Naive thymus-derived CD8-positive, alpha-beta T cell (primary cell): ENCODE results near the gene ZNF776. TPM values are rescaled to one million over a fixed set of nuclear protein-coding genes. Genes with fewer than 3 reads are reported as not detected.
A peak's percentile ranks its signal among the peaks of the same experiment; 100 is the strongest.

Experiments
- ATAC-seq, 2 donors: fragments of 150-1000 bp; cut with Tn5 transposase in 1 of 2; sonication (Bioruptor Pico), chemical (Tn5 transposase) in 1 of 2; 1 replicate in 1 of 2; 2 replicates in 1 of 2; pipeline ENCODE4 v1.10.0; 2021; ENCODE audit warnings: mild to moderate bottlenecking in 2 of 2, moderate library complexity in 2 of 2
- POLR2A ChIA-PET: fragments of 350-600 bp; sonication (Branson Sonifier 250); formaldehyde crosslinking; loops from one replicate; lab custom pipeline; 2021; ENCODE audit warnings: antibody characterized with exemption; lab: Charles Lee
- DNase-seq, 10 donors: peaks; one replicate each; pipeline versions ENCODE4 v3.0.0 to v3.0.0-alpha.2; 2020 to 2022
- H3K27ac Mint-ChIP-seq, 10 donors: one replicate each; pipeline ENCODE4 v1.8.0; 2020 to 2022; ENCODE audit warnings: mild to moderate bottlenecking in 10 of 10, mixed read lengths in 10 of 10, moderate library complexity in 4 of 10, inconsistent platforms in 1 of 10
- H3K27me3 Mint-ChIP-seq, 5 donors: one replicate each; pipeline ENCODE4 v1.8.0; 2021 to 2022; ENCODE audit warnings: mixed read lengths in 5 of 5
- H3K36me3 Mint-ChIP-seq, 3 donors: one replicate each; pipeline ENCODE4 v1.8.0; 2020 to 2022; ENCODE audit warnings: mixed read lengths in 3 of 3, mild to moderate bottlenecking in 2 of 3, inconsistent platforms in 1 of 3
- H3K4me1 Mint-ChIP-seq, 4 donors: one replicate each; pipeline ENCODE4 v1.8.0; 2021 to 2022; ENCODE audit warnings: mixed read lengths in 4 of 4
- H3K4me3 Mint-ChIP-seq, 10 donors: one replicate each; pipeline ENCODE4 v1.8.0; 2020 to 2022; ENCODE audit warnings: mild to moderate bottlenecking in 10 of 10, mixed read lengths in 10 of 10, moderate library complexity in 6 of 10, inconsistent platforms in 1 of 10
- H3K9me3 Mint-ChIP-seq, 9 donors: one replicate each; pipeline ENCODE4 v1.8.0; 2020 to 2022; ENCODE audit warnings: mixed read lengths in 9 of 9, mild to moderate bottlenecking in 3 of 9, inconsistent platforms in 1 of 9, moderate library complexity in 1 of 9
- polyA plus RNA-seq, 3 donors: library from polyadenylated mRNA; unstranded; fragments of 300-500 nt; fragmentation: Illumina TruSeq; gene quantifications; one replicate each; pipeline ENCODE4 v1.2.3, GENCODE V29; 2021
- total RNA-seq, 8 experiments: library from RNA in 2 of 8; stranded (reverse) in 2 of 8; gene quantifications; one replicate each; pipeline ENCODE4 v1.2.3 and lab custom pipeline; 2021 to 2026

The ZNF776 gene
- total and polyA plus RNA-seq, 5 experiments from 2014 or later, result 8.2 to 52.0 (median 11.9) TPM

- Mint-ChIP-seq H3K4me3 (peak overlapping the region; percentile 87 to 100 (median 94)), H3K36me3 (peaks cover 46 to 61% (median 51%) of the 10 kb centered on the region in 3 donors), H3K4me1 (peaks cover 9 to 40% (median 33%) of the 10 kb centered on the region in 4 donors), H3K27ac (peak overlapping the region; percentile 3 to 100 (median 98)), H3K27me3 (no peaks in the 10 kb centered on the region), H3K9me3 (peaks cover 7 to 75% (median 41%) of the 10 kb centered on the region in 9 donors)
- no peak for ATAC-seq
- POLR2A ChIA-PET, result interaction anchor here (0.7 to 2.6 kb wide), 11 partner anchors 12 to 358 kb away, joined by 3 to 22 read pairs (median 6); partner anchors contain the start of genes ZNF154, ZNF548, ZNF551 and ZNF586
- no peak for DNase-seq
Observed at GRCh38 chr19:57747472-57747807, 825 bp downstream of the ZNF776 start.

DNA sequence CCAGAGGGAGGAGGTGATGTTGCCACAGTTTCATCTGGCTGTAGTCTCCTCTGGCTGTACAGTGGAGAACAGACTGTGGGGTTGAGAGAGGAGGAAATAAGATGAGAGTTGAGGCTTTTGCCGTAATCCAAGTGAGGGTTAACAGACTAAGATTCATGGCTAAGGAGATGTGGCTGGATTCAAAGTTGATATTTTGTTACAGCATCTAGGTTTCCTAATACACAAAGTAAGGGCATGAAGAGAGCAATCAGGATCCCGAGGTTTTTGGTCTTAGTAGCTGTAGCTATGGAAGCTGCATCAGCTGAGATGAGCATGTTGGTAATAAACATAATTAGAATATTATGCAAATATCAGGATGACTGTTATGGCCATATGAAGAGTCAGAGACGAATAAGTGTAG lies 1.4 kb downstream of the ZNF776 start:
- peaks cover 9 to 40% (median 33%) of the 10 kb centered on the region in 4 donors for H3K4me1 Mint-ChIP-seq
- peaks cover 52 to 67% (median 57%) of the 10 kb centered on the region in 3 donors for H3K36me3 Mint-ChIP-seq
- no peaks in the 10 kb centered on the region for H3K27me3 Mint-ChIP-seq
- DNase-seq (no peak), ATAC-seq (no peak)
- H3K27ac Mint-ChIP-seq, result peak overlapping the region in 5 of 10 donors; percentile 27 to 92 (median 74)
- H3K9me3 Mint-ChIP-seq, result peaks cover 7 to 81% (median 47%) of the 10 kb centered on the region in 9 donors
- H3K4me3 Mint-ChIP-seq, result peak overlapping the region; percentile 87 to 100 (median 94)
- POLR2A ChIA-PET, result interaction anchor here (1.0 to 2.6 kb wide), 4 partner anchors 11 to 66 kb away, joined by 3 to 22 read pairs (median 14); partner anchors contain the start of genes ZNF154, ZNF551 and ZNF586

GRCh38 chr19:57754091-57754673 lies 7.6 kb downstream of the ZNF776 start:
- H3K9me3 Mint-ChIP-seq, result peaks cover 7 to 99% (median 56%) of the 10 kb centered on the region in 9 donors
- no peaks in the 10 kb centered on the region for H3K27me3 Mint-ChIP-seq
- H3K4me3 Mint-ChIP-seq, result peak overlapping the region in 1 of 10 donors; percentile 2
- ATAC-seq (no peak), DNase-seq (no peak)
- POLR2A ChIA-PET, result no interaction called here
- peaks cover 0 to 15% (median 6%) of the 10 kb centered on the region in 4 donors for H3K4me1 Mint-ChIP-seq
- no peak overlapping the region for H3K27ac Mint-ChIP-seq
- H3K36me3 Mint-ChIP-seq, result peaks cover 80 to 99% (median 84%) of the 10 kb centered on the region in 3 donors

DNA sequence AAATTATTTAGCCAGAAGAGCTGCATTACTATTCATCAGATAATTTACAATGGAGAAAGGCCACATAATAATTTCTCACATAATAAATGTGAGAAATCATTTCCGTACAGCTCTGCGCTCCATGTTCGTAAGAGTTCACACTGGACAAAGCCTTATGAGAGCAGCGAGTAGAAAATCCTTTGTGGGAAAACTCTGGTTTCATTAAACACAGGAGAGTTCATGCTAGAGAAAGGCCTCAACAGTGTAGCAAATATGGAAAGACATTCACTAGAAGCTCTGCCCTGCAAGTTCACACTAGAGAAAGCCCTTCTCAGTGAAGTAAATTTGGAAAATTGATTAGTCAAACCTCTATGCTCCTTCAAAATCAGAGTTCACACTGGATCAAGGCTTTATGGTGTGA lies 8.4 kb downstream of the ZNF776 start:
- H3K4me1 Mint-ChIP-seq, result peaks cover 0 to 8% (median 5%) of the 10 kb centered on the region in 4 donors
- no peak overlapping the region for H3K4me3 Mint-ChIP-seq
- H3K27me3 Mint-ChIP-seq, result peaks cover 0 to 2% (median 0%) of the 10 kb centered on the region in 5 donors
- no peak overlapping the region for H3K27ac Mint-ChIP-seq
- H3K9me3 Mint-ChIP-seq, result peaks cover 7 to 98% (median 52%) of the 10 kb centered on the region in 9 donors
- ATAC-seq (no peak), DNase-seq (no peak)
- peaks cover 80 to 99% (median 82%) of the 10 kb centered on the region in 3 donors for H3K36me3 Mint-ChIP-seq
- POLR2A ChIA-PET, result interaction anchor here (1.1 kb wide), 1 partner anchor 14 kb away, joined by 3 read pairs; the partner anchor contains the start of gene ZNF586

GRCh38 chr19:57757941-57758340 lies 11.3 kb downstream of the ZNF776 start:
- Mint-ChIP-seq H3K4me3 (no peak overlapping the region), H3K36me3 (peaks cover 64 to 92% (median 75%) of the 10 kb centered on the region in 3 donors), H3K4me1 (peaks cover 0 to 2% (median 0%) of the 10 kb centered on the region in 4 donors), H3K9me3 (peaks cover 0 to 93% (median 38%) of the 10 kb centered on the region in 9 donors), H3K27ac (no peak overlapping the region), H3K27me3 (peaks cover 0 to 2% (median 0%) of the 10 kb centered on the region in 5 donors)
- DNase-seq, result no peak
- POLR2A ChIA-PET, result interaction anchor here (0.6 kb wide), 1 partner anchor 454 kb away, joined by 4 read pairs; no protein-coding TSS in a partner anchor
- no peak for ATAC-seq

DNA sequence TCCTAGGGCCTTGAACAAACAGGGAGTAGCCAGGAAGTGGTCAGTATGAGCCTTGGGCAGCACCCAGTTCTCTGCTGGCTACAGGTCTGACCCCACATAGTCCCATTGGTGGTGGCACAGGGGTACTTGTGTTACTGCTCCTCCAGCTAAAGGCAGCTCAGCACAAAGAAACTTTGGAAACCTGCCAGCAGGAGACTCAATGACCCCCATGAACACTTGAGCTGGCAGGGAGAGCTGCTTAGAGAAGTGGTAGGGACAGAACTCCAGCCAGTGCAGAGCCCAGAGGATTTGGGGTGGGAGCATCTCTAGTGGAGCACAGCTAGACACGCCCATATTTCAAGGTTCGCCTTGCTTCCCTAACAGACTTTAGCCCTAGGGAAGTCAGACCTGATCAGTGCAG lies 12.5 kb downstream of the ZNF776 start:
- no peak for ATAC-seq
- Mint-ChIP-seq H3K27ac (no peak overlapping the region), H3K36me3 (peaks cover 53 to 91% (median 68%) of the 10 kb centered on the region in 3 donors), H3K9me3 (peaks cover 0 to 91% (median 31%) of the 10 kb centered on the region in 9 donors), H3K4me1 (peaks cover 0 to 2% (median 0%) of the 10 kb centered on the region in 4 donors), H3K27me3 (peaks cover 0 to 2% (median 0%) of the 10 kb centered on the region in 5 donors), H3K4me3 (no peak overlapping the region)
- no peak for DNase-seq
- POLR2A ChIA-PET, result interaction anchor here (1.0 kb wide), 1 partner anchor 12 kb away, joined by 3 read pairs; no protein-coding TSS in a partner anchor

DNA sequence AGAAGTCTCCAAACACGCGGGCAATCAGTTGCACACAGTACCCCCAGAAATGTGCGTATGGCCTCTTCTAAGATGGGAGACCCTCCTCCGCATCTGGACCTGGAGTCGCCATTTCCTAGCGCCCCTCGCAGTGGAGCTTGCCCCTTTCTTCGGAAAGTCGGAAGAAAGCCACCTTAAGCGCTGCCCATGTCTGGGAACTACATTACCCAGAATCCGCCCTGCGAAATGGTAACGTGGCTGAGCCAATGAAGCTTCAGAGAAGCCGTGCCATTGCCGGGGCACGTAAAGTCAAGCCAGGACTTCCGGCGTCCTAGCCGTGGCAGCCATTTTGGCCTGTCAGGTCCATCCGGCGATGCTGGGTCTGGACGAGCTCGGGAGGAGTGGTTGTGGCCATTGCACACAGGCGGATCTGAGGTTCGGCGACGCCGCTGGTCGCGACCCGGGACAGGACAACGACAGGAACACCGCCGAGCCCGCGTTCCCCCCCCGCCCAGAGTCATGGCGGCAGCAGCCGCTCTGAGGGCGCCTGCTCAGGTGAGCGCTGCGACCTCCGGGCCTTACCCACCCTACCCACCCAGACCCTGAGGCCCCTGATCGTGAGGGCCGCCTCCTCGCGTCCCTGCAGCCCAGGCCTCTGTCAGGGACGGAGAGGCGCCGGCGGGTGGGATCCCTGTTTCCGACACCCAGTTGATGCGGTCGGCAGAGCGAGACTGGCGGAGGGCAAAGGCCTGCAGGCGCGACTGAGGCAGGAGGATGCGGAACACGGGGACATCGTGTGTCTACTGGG lies 22.9 kb downstream of the ZNF776 start, which contains the start of gene ZNF586:
Gene ZNF586, plus strand, starts transcription at position 332 of the 787 bp plus-strand sequence. Its CDS starts 167 bp downstream, at position 499.
- H3K9me3 Mint-ChIP-seq, result peaks cover 0 to 72% (median 30%) of the 10 kb centered on the region in 9 donors
- POLR2A ChIA-PET, result interaction anchor here (0.5 to 2.3 kb wide), 22 partner anchors 12 to 593 kb away, joined by 3 to 16 read pairs (median 4); partner anchors contain the start of genes ZNF134, ZNF154, ZNF497 and ZNF551
- DNase-seq, result peak; percentile 72 to 92 (median 83)
- H3K27me3 Mint-ChIP-seq, result no peaks in the 10 kb centered on the region
- peak within 1 kb of the TSS; percentile 84 to 98 (median 95) for H3K4me3 Mint-ChIP-seq
- peaks cover 34 to 56% (median 41%) of the 10 kb centered on the region in 3 donors for H3K36me3 Mint-ChIP-seq
- peak; percentile 98 to 100 for ATAC-seq
- H3K4me1 Mint-ChIP-seq, result peaks cover 14 to 39% (median 30%) of the 10 kb centered on the region in 4 donors
- peak within 1 kb of the TSS; percentile 89 to 99 (median 96) for H3K27ac Mint-ChIP-seq

- H3K4me3 Mint-ChIP-seq, result peak overlapping the region; percentile 59 to 97 (median 69)
- no peak for DNase-seq
- H3K27me3 Mint-ChIP-seq, result no peaks in the 10 kb centered on the region
- peaks cover 41 to 66% (median 58%) of the 10 kb centered on the region in 3 donors for H3K36me3 Mint-ChIP-seq
- H3K4me1 Mint-ChIP-seq, result peaks cover 14 to 51% (median 36%) of the 10 kb centered on the region in 4 donors
- no peak for ATAC-seq
- POLR2A ChIA-PET, result no interaction called here
- peak overlapping the region in 5 of 10 donors; percentile 40 to 83 (median 64) for H3K27ac Mint-ChIP-seq
- peaks cover 0 to 79% (median 34%) of the 10 kb centered on the region in 9 donors for H3K9me3 Mint-ChIP-seq
Observed at GRCh38 chr19:57771417-57771816, 24.8 kb downstream of the ZNF776 start.

DNA sequence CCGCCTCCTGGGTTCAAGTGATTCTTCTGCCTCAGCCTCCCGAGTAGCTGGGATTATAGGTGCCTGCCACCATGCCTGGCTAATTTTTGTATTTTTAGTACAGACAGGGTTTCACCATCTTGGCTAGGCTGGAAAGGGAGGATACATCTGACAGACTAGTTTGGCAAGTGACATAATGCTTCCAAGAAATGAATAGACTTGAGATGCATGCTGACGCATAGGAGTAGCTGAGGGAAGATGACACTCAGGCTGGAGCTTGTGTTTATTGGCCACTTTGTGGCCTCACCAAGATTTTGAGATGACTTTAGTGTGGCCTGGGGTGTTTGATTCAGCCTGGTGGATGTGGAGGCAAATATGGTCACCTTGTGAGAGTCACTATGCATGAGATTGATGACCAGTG lies 26.9 kb downstream of the ZNF776 start:
- POLR2A ChIA-PET, result interaction anchor here (0.7 kb wide), 1 partner anchor 22 kb away, joined by 3 read pairs; no protein-coding TSS in a partner anchor
- Mint-ChIP-seq H3K4me1 (peaks cover 14 to 51% (median 38%) of the 10 kb centered on the region in 4 donors), H3K27me3 (no peaks in the 10 kb centered on the region), H3K9me3 (peaks cover 0 to 87% (median 48%) of the 10 kb centered on the region in 9 donors), H3K27ac (peak overlapping the region in 3 of 10 donors; percentile 21 to 63 (median 46)), H3K36me3 (peaks cover 57 to 81% (median 76%) of the 10 kb centered on the region in 3 donors), H3K4me3 (peak overlapping the region in 7 of 10 donors; percentile 4 to 69 (median 39))
- DNase-seq (no peak), ATAC-seq (no peak)

DNA sequence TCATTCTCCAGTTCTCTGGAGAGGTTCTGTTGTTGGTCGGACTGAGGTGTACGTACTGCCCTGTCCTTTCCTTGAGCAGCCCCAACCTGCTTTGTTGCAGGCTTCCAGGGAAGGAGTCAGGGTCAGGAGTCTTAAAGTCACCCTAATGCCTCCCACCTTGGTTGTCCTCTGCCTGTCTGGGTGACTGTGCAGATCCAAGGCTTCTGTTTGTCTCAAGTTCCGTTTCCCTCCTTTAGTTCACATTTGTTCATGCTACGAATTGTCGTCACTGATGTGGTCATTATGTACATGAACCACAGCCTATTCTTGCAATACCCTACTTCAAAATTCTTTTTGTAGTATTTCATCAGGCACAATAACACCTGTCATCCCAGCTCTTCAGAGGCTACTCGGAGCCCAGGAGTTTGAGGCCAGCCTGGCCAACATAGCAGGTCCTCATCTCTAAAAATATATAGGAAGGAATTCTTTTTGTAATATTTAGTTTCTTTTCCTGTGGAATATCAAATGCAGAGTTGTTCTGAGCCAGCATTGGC lies 30.2 kb downstream of the ZNF776 start:
- DNase-seq (no peak), ATAC-seq (no peak)
- H3K4me1 Mint-ChIP-seq, result peaks cover 5 to 29% (median 21%) of the 10 kb centered on the region in 4 donors
- H3K27me3 Mint-ChIP-seq, result no peaks in the 10 kb centered on the region
- peaks cover 69 to 94% (median 91%) of the 10 kb centered on the region in 3 donors for H3K36me3 Mint-ChIP-seq
- H3K4me3 Mint-ChIP-seq, result peak overlapping the region in 3 of 10 donors; percentile 14 to 32 (median 17)
- POLR2A ChIA-PET, result no interaction called here
- peaks cover 0 to 97% (median 56%) of the 10 kb centered on the region in 9 donors for H3K9me3 Mint-ChIP-seq
- peak overlapping the region in 1 of 10 donors; percentile 24 for H3K27ac Mint-ChIP-seq

DNA sequence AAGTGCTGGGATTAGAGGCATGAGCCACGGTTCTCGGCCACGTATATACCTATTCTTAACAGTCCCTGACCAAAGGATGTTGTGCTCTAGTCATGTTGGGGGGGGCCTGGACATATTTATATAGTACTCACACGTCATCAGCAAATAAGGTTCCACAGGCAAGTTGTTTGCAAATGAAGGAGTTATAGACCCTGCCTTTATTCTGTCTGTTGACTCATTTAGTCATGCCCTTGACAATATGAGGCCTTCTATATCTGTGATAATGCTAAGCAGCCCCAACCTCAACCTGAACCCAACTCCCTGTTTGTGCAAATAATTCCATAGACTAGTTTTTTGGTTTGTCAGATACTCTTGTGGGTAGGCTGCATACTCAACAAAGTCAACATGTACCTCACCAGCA lies 31.7 kb downstream of the ZNF776 start:
- Mint-ChIP-seq H3K4me1 (peaks cover 3 to 16% (median 13%) of the 10 kb centered on the region in 4 donors), H3K4me3 (peak overlapping the region in 1 of 10 donors; percentile 5), H3K36me3 (peaks cover 57 to 85% (median 81%) of the 10 kb centered on the region in 3 donors), H3K27me3 (no peaks in the 10 kb centered on the region), H3K9me3 (peaks cover 0 to 97% (median 48%) of the 10 kb centered on the region in 9 donors), H3K27ac (no peak overlapping the region)
- ATAC-seq, result no peak
- DNase-seq, result no peak
- POLR2A ChIA-PET, result no interaction called here
